HG03439 (cell line): ENCODE data around the gene MAPK4.
"Not testable (repeated sequence)": the region's sequence is repeated elsewhere in the genome, so short reads cannot be mapped to it uniquely, and the experiment has no call there.

Source experiments
- ATAC-seq: cut with Tn5 transposase; IDR thresholded peaks from one replicate; pipeline ENCODE4 v1.9.1; 2021; ENCODE audit warnings: mild to moderate bottlenecking, moderate library complexity; ENCODE audit not compliant: unreplicated experiment

MAPK4 gene

GRCh38 chr18:50573196-50573595 lies 13.3 kb downstream of the MAPK4 start:
- not testable (repeated sequence) for ATAC-seq

- no peak for ATAC-seq
Observed at GRCh38 chr18:50573679-50574078, 13.8 kb downstream of the MAPK4 start.

- ATAC-seq = no peak
Observed at GRCh38 chr18:50578030-50578429, 18.1 kb downstream of the MAPK4 start.

GRCh38 chr18:50578651-50579050 lies 18.8 kb downstream of the MAPK4 start:
- no peak for ATAC-seq

GRCh38 chr18:50579061-50579774 lies 19.3 kb downstream of the MAPK4 start:
- no peak for ATAC-seq

- ATAC-seq = no peak
Observed at GRCh38 chr18:50581517-50581916, 21.6 kb downstream of the MAPK4 start.

GRCh38 chr18:50582500-50582899 lies 22.6 kb downstream of the MAPK4 start:
- ATAC-seq = no peak

DNA sequence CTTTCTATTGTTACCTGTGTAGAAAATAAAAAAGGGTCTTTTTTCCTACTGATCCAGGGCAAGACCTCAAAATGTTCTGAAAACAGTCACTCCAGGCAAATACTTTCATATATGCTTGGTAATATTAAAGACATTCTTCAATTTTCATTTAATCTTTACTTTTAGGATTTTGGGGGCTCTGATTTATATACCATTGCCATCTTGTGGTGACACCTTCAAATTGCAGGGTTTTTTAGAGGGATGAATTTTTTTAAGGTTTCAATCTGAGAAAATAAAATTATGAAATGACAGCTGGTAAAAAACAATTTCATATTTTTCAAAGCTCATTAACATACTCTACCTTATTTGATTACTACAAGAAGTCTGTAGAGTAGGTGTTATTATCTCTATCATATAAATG lies 26.8 kb downstream of the MAPK4 start:
- no peak for ATAC-seq

GRCh38 chr18:50590593-50590992 lies 30.7 kb downstream of the MAPK4 start:
- ATAC-seq = no peak

- no peak for ATAC-seq
Observed at GRCh38 chr18:50594012-50594411, 34.1 kb downstream of the MAPK4 start.

GRCh38 chr18:50594942-50595341 lies 35.1 kb downstream of the MAPK4 start:
- no peak for ATAC-seq

DNA sequence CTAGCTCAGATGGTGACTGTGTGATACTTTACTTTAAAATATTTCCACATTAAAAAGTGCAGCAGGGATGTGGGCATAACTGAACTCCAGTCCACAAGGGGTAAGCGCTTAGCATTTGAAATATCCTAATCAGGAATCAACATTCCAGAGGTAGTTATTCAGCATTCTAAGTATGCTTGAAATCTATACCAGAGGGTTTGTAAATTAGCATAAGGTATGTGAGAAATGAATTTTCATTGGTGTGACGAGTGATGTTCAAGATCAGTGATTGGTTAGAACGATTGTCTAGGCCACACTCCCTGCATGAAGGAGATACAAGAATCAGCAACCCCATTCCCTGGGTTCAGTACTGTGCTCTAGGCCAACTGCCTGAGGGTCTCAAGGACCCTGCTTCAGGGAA lies 42.6 kb downstream of the MAPK4 start:
- ATAC-seq = no peak

DNA sequence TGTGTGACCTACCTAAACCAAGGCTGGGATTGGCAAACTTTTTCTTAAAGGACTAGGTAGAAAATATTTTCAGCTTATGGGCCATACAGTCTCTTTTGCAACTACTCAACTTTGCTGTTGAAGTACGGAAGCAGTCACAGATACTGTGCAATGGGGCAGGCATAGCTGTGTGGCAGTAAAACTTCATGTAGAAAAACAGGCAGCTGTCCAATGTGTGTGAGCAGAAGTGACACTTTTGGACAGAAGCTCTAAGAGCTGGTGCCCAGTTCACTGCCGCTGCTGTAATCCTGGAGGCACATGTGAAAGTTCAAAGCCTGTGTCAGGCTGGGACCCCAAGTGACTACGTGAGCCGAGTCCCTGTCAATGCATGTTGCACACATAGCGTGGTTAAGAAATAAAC lies 46.7 kb downstream of the MAPK4 start:
- ATAC-seq = no peak

- ATAC-seq = no peak
Observed at GRCh38 chr18:50607378-50607926, 47.6 kb downstream of the MAPK4 start.

- not testable (repeated sequence) for ATAC-seq
Observed at GRCh38 chr18:50609171-50609570, 49.3 kb downstream of the MAPK4 start.

DNA sequence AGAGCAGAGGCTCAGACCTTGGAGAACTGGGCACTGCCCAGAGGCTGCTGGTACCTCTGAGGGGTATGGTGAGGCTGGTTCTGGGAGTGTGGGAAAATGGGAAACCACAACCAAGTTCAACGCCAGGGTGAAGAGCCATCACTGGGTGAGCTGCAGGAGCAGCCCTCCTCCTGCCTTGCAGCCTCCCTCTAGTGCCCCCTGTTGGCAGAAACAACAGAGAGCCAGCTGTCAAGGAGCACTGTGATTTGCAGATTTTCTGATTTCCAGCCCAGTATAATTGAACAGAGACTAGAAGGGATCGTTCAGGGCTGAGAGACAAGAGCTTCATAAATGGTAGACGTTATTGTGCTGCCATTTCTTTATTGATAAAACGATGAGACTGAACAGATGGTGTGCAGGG lies 50.5 kb downstream of the MAPK4 start:
- no peak for ATAC-seq

- ATAC-seq = no peak
Observed at GRCh38 chr18:50611529-50611941, 51.6 kb downstream of the MAPK4 start.

DNA sequence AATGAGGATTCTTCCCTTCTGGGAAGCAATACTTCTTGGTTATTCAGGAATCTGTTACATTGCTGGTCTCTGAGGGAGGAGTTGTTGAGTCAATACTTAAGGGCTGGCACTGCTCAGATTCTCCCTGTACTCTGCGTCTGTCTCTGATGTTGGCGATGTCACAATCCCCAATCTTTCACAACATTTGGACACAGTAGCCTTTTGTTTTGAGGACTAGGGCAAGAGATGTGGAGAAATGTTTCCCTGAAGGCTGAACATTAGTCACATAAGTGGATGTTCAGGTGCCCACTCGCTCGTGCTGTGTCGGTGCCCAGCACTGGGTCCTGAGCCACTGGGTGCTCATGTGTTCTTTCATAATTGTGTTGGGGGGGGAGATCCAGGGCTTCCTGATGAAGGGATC lies 55.0 kb downstream of the MAPK4 start:
- no peak for ATAC-seq

DNA sequence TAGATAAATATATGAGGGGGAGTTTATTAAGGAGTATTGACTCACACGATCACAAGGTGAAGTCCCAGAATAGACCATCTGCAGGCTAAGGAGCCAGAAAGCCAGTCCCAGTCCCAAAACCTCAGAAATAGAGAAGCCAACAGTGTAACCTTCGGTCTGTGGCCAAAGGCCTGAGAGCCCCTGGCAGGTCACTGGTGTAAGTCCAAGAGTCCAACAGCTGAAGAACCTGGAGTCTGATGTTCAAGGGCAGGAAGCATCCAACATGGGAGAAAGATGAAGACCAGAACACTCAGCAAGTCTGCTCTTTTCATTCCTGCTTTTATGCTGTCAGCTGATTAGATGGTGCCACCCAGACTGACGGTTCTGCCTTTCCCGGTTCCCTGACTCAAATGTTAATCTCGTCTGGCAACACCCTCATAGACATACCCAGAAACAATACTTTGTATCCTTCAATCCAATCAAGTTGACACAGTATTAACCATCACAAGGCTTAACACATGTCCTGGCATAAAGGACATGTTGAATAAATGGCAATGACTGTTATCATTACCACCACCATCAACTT lies 56.7 kb downstream of the MAPK4 start:
- no peak for ATAC-seq

DNA sequence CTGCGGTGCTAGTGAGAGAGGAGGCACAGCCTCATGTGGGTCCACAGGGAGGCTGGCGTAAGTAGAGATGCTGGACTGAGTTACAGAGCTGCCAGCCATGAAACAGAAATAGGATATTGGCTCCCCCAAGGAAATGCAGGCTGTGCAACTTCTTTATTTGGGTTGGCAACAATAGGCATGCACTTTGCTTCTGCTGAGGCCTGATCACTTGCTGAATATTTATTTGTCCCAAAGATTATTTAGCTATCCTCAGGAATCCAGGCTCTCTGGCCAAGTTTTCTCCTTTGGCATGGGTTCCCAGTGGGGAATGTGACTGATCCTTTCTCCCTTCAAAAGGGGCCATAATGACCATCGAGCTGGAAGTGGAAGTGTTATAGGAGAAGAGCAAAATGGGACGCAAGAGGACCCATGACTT lies 60.0 kb downstream of the MAPK4 start:
- no peak for ATAC-seq

GRCh38 chr18:50620319-50620718 lies 60.4 kb downstream of the MAPK4 start:
- no peak for ATAC-seq

GRCh38 chr18:50621366-50621765 lies 61.5 kb downstream of the MAPK4 start:
- ATAC-seq = no peak

DNA sequence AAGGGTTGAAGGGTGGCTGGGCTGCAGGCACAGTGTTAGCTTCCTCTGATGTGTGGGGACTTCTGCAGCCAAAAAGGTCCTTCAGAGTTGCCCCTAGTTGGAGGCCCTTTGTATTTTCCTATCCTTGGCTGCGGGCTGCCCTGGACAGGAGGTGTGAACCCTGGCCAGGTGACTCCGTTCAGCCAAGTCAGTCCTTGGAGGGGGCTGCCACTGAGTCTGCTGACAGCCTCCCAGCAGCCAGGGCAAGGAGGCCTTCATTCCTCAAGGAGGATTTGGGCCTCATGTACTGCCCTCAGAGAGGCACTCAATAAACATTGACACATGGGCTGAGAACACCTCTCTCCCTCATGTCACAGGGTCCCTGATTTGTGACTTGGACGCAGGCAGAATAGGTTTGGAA lies 62.4 kb downstream of the MAPK4 start:
- no peak for ATAC-seq
